H7 (cell line): ENCODE data around the gene CFAP45. TPM values are rescaled to one million over a fixed set of nuclear protein-coding genes. Genes with fewer than 3 reads are reported as not detected.

Source experiments
- DNase-seq: peaks from one replicate; pipeline ENCODE4 v3.0.0; 2012
- H3K27me3 ChIP-seq: 2 replicates; pipeline ENCODE4 v1.6.0; 2011; ENCODE audit warnings: mild to moderate bottlenecking, low read length; ENCODE audit not compliant: control insufficient read depth, insufficient read depth
- H3K36me3 ChIP-seq: replicated peaks from 2 replicates; pipeline ENCODE4 v1.5.1; 2011; ENCODE audit warnings: low read length; ENCODE audit not compliant: control insufficient read depth, insufficient read depth
- H3K4me3 ChIP-seq: 2 replicates; pipeline ENCODE4 v1.5.1; 2011; ENCODE audit warnings: low read depth, mild to moderate bottlenecking, control low read depth, low read length, moderate library complexity; ENCODE audit not compliant: insufficient read depth
- total RNA-seq: library from RNA; depleted of rRNA; stranded (reverse); fragments of >200 nt; shearing (Covaris generic); gene quantifications from 2 replicates; pipeline ENCODE4 v1.2.3, GENCODE V29; 2014

Gene CFAP45
- total RNA-seq, 1 experiment from 2014 or later: 0.17 TPM

DNA sequence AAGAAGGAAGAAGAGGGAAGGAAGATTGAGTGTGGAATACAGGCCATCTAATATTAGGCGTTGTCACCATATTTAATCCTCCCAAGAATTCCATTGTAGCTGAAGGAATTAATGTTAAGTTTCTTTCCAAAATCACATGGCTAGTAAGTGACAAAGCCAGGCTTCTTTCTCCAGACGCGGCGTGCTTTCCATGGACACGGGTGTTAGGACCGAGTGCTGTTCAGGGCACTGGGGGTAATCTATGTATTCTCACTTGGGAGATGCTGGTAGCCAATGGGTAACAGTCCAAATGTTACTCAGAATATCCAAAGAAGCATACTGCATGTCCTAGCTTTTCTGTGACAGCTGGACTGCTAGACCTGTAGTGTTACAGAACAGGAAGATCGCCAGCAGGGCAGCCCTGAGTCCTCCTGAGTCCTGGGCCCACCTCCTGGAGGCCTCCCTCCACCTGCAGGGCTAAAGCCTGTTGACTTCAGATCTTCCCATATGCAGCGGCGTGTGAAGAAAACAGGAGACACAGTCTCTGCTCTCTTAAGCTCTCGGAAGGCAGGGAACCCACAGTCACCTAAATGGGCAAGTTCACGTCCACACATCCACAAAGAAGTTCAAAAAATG is 40.1 kb upstream of the CFAP45 start:
- DNase-seq: peak; percentile 19
- Histone ChIP-seq H3K36me3 (no peaks in the 10 kb centered on the region; the same call in none of the 2 replicates), H3K27me3 (peaks cover 7% of the 10 kb centered on the region; the same call in 1 of the 2 replicates), H3K4me3 (no peak overlapping the region)

DNA sequence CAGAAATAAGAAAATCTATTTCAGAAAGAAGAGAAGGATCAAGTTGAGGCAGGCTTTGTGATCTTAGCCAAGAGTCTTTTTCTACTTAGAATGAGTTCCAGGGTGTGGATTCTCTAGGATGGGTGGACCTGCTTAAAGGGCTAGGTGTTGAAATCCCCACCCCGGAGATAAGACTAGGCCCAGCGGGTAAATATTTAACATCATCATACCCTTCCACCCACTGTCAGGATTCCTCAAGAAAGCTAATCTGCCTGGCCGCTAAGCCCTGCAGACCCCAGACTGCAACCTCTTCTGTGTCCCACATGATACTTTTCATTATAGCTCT is 39.7 kb upstream of the CFAP45 start:
- Histone ChIP-seq H3K27me3 (peaks cover 3% of the 10 kb centered on the region; the same call in 1 of the 2 replicates), H3K4me3 (no peak overlapping the region), H3K36me3 (no peaks in the 10 kb centered on the region; the same call in none of the 2 replicates)
- DNase-seq: peak; percentile 18

DNA sequence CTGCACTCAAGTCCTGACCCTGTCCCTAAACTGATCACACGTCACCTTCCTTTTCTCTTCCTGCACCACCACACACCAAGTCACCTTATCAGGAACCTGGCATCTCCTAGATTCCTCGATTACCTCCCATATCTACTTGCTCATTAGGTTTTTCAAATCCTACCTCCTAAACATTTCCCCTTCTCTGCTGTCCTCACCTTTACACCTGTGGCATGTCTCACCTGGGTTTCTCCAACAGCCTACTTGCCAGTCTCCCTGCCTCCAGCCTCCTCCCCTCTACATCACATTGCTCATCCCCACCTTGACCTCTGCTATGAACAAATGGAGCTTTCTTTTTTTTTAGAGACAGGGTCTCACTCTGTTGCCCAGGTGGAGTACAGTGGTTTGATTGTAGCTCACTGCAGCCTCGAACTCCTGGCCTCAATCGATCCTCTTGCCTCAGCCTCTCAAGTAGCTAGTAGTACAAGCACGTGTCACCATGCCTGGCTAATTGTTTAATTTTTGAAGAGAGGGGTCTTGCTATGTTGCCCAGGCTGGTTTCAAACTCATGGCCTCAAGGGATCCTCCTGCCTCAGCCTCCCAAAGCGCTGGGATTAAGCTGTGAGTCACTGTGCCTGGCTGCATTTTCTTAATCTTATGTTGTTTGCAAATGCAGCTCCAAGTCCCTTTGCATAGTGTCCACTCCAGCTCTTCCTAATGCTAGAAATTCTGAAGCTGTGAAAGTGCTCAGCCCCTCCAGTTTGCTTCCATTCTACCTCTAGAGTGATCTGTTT is 39.1 kb upstream of the CFAP45 start:
- Histone ChIP-seq H3K4me3 (no peak overlapping the region), H3K27me3 (no peaks in the 10 kb centered on the region; the same call in 1 of the 2 replicates), H3K36me3 (no peaks in the 10 kb centered on the region; the same call in none of the 2 replicates)
- DNase-seq: no peak

DNA sequence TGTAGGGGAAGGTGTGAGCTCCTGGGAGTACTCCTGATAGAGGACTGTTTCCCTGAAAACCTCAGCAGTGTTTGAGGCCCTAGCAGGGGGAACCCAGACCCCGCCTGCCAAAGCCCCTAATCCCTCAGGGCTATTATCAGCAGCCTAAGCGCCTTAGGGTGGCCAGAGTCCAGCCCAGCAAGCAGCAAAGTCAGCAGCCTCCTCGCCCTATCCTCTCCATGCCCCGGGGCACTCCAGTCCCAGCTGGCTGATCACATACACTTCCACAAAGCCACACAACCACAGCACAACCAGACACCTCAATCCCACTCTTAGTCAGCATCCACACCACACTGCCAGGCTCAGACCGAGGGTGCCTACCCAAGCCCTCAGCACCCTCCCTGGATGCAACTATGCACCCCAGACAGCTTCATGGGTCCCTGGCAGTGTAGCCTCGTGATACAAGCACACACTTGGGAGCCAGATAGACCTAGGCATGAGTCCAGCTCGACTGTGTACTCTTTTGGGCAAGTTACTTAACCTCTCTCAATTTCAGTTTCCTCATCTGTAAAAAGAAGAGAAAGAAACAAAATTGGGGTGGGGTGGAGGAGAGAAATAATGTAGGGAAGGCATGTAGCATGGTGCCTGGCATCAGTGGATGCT is 38.4 kb upstream of the CFAP45 start:
- peak; percentile 38 for DNase-seq
- H3K27me3 ChIP-seq: no peaks in the 10 kb centered on the region
- H3K4me3 ChIP-seq: no peak overlapping the region
- no peaks in the 10 kb centered on the region; the same call in none of the 2 replicates for H3K36me3 ChIP-seq

DNA sequence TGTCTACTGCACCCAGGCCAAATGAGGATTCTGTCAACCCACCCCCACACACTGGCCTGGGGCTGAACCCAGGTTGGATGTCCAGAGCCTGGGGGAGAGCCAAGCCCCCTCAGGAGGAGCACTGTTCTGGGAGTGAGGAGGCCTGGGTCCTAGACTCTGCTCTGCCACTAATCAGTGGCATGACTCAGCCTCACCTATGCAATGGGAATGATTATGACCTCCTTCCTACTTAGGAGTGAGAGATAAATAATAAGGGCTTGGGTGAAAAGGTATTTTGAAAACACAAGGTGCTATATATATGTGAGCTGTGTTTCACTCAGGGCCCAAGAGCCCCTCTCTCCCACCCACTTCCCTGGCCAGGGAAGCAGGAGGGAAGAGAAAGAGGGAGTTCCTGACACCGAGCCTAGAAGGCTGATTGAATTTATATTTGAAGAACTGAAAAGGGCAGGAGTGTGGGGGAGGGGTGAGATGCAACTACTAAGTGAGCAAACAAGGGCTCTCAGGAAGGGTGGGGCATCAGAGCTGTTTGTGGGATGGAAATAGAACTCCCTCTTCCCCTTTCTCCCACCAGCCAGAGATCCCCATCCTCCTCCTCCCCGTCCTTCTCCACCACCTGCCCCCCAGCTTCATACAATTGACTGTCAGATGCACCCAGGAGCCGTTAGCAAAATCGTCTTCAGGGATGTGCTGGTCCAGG is 37.2 kb upstream of the CFAP45 start:
- Histone ChIP-seq H3K4me3 (no peak overlapping the region), H3K36me3 (no peaks in the 10 kb centered on the region; the same call in none of the 2 replicates), H3K27me3 (no peaks in the 10 kb centered on the region)
- peak; percentile 77 for DNase-seq

DNA sequence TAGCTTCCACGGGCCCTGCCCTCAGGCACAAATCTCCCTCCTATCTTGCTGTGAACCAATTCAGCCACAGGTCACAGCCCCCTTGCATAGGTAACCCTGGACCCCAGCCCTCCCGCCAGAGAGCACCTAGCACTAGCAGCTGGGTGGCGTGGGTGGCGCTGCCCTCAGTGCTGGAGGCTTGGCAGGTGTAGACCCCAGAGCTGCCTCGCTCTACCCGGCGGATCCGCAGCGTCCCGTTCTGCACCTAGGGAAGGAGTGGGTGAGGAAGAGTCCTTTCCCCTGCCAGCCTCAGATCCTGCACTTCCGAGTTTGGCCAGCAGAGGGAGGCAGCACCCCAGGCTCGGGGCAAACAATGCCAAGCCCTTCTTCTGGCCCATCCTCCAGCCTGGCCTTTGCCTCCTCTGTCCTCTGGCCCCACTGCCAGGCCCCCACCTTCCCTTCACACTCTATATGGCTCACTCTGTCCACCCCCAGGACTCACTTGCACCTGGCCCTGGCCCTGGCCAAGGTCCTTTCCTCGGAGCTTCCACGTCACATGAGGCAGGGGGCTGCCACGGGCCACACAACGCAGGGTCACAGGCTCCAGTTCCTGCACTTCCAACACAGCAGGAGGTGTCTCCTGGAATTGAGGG is 36.4 kb upstream of the CFAP45 start:
- H3K36me3 ChIP-seq: no peaks in the 10 kb centered on the region; the same call in none of the 2 replicates
- H3K27me3 ChIP-seq: no peaks in the 10 kb centered on the region
- no peak overlapping the region for H3K4me3 ChIP-seq
- peak; percentile 97 for DNase-seq

DNA sequence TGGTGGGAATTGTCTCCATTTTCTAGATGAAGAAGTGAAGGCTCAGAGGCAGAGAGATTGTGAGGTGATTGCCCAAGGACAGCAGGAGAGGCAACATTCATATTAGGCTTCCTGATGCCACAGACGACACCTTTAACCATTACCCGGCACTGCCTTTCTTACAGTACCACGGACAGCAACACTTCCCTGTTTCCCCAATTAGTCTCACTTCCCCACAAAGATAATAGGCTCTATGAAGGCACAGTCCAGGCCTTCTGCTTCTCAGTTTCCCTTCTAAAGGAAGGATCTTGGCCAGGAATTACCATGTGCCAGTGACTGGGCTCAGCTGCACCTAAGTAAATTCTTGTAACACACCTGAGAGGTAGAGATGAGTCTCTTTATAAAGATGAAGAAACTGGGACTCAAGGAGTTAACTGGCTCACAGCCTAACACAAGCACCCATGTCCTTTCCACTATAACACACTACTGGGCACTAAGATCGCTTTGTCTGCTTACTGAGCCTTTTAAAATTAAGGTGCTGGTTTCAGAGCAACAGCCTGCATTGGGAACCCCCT is 35.8 kb upstream of the CFAP45 start:
- DNase-seq: peak; percentile 57
- Histone ChIP-seq H3K27me3 (no peaks in the 10 kb centered on the region), H3K4me3 (no peak overlapping the region), H3K36me3 (no peaks in the 10 kb centered on the region; the same call in none of the 2 replicates)

DNA sequence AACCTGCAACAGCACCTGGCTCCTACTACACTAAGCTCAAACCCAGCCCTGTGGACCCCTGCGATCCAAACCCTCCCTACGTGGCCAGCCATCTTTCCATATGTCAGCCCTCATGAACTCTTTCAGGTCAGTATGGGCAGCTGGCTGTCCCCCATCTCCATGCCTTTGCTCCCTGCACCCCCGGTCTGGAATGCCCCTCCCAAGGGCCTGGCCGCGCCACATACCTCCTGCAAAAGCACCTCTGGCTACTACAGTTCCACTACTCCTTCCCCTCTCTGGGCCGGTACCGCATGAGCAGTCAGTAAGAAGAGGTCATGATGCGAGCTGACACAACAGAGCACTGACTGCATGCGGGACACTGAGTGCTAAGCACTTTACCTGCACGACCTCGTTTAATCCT is 35.3 kb upstream of the CFAP45 start:
- Histone ChIP-seq H3K4me3 (no peak overlapping the region), H3K36me3 (no peaks in the 10 kb centered on the region; the same call in none of the 2 replicates), H3K27me3 (no peaks in the 10 kb centered on the region; the same call in 1 of the 2 replicates)
- DNase-seq: peak; percentile 23

DNA sequence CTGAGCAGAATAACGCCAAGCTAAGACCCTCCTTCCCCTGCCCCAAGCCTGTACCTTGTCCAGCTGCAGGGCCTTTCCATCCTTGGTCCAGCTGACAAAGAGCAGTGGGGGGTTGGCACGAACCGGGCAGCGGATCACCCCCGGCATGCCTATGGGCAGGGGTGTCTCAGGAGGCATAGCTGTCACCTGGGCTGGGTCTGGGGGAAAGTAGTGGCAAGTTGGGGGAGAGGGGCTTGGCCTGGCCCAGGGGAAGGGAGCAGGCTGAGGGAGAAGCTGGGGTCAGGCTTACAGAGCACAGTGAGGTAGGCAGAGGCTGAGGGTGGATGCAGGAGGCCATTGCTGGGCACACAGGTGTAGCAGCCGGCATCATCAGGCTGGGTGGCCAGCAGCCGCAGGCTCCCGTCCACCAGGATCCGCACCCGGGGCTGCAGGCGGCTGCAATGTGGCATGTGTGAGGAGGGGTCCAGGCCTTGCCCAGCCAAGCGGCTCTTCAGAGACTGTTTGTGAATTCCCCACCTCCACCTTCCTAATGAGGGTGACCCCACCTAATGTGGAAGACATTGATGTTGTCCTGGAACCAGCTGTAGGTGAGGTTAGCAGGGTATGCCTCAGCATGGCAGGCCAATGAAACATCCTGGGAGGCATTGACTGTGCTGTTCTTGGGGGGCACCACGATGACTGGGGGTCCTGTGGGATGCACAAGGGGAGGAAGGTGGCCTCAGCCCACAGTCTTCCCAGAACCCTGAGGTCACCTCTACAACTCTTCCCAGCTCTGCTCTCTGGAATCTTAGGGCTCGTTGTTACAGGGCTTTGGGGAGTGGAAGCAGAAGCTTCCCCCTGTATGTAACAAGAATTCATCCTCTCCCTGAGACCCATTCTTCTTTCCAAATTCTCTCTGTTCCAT is 34.4 kb upstream of the CFAP45 start:
- Histone ChIP-seq H3K36me3 (no peaks in the 10 kb centered on the region; the same call in 1 of the 2 replicates), H3K4me3 (no peak overlapping the region), H3K27me3 (peaks cover 4% of the 10 kb centered on the region; the same call in 1 of the 2 replicates)
- peak; percentile 22 for DNase-seq

DNA sequence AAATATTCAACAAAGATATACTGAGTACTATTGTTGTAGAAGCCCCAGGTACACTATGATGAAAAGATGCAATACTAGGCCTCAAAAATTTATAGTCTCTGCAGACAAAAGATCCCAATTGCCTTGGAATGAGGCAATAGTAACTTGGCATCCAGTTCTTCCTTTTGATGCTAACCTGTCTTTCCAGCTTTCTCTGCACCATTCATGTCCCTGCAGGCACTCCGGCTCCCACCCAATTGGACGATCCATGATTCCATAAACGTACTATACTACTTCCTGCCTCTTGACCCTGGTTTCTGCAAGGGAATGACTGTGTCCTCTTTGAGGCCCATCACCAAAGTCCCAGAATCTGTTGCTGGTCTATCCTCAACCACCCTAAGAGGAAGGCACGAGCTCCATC is 33.4 kb upstream of the CFAP45 start:
- Histone ChIP-seq H3K36me3 (peaks cover 1% of the 10 kb centered on the region; the same call in 1 of the 2 replicates), H3K4me3 (no peak overlapping the region), H3K27me3 (peaks cover 5% of the 10 kb centered on the region; the same call in 1 of the 2 replicates)
- no peak for DNase-seq

DNA sequence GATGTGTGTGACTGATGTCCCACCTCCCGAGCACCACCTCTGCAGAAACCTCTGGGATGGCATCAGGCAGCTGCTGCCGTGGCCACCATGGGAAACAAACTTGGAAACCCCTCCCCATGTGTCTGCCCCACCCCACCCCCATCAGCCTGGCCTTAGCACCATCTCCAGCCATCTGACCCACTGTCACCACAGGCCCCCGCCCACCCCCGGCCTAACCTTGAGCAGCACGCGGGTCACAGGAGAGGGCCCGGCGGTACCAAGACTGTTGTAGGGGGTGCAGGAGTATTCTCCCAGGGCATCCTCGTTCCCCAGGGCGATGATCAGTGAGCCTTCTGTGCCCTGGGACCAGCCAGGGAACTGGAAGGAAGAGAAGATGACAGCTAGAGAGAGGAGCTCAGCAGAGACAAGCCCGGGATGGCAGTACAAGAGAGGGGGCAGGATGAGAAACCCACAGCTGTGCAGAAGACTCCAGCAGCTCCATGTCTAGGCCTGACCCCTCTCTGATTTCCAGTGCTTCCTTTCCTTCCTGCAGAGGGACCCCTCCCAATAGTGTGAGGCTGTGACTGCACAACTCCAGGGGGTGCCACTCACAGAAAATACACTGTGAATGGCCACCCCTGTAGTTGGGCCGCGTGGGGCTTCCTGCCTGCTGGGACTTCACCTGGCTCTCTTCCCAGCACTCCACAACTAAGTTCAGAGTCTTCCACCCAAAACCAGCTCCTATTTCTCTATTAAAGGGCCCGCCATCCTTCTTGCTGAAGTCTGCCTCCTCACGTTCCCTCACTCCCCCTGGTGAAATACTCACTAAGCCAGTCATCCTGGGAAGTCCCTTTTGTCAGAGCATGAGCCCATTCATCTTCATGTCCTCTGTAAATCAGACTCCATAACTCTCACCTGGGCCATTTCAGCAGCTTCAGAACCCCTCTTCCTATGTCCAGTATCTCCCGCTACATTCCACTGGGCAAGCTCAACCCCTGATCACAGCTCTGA is 32.6 kb upstream of the CFAP45 start:
- peaks cover 3% of the 10 kb centered on the region for H3K36me3 ChIP-seq
- peaks cover 5% of the 10 kb centered on the region; the same call in 1 of the 2 replicates for H3K27me3 ChIP-seq
- peak; percentile 41 for DNase-seq
- no peak overlapping the region for H3K4me3 ChIP-seq

DNA sequence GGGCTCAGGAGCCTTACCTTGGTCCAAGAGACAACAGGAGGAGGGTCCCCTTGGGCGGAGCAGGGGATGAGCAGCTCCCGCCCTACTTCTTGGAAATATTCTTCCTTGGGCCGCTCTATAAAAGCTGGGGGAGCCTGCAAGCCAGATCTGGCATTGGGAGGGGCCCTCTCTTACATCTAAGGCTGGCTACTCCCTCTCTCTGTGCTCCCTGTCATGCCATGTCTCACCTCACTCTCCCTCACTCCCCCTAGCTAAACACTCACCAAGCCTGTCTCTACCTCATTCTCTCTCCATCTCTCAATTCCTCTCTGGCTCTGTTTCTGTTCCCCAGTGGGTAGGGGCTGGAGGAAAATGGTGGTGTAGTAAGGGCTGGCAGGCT is 31.8 kb upstream of the CFAP45 start:
- H3K36me3 ChIP-seq: peaks cover 6% of the 10 kb centered on the region
- peaks cover 5% of the 10 kb centered on the region; the same call in 1 of the 2 replicates for H3K27me3 ChIP-seq
- H3K4me3 ChIP-seq: no peak overlapping the region
- DNase-seq: peak; percentile 10
